Adipocyte (in vitro differentiated cells): Measurements from ENCODE around the gene TEDC1.
"Not testable (repeated sequence)": the region's sequence is repeated elsewhere in the genome, so short reads cannot be mapped to it uniquely, and the experiment has no call there.

Source experiments
- DNase-seq: peaks from one replicate; pipeline ENCODE4 v3.0.0-alpha.2; 2015; ENCODE audit warnings: low read depth
- H3K27me3 ChIP-seq: replicated peaks from 2 replicates; pipeline ENCODE4 v1.7.0; 2013; ENCODE audit warnings: mild to moderate bottlenecking, low read length, moderate library complexity; ENCODE audit not compliant: control insufficient read depth, insufficient read depth
- H3K36me3 ChIP-seq: 2 replicates; pipeline ENCODE4 v1.7.0; 2013; ENCODE audit warnings: low read length, mild to moderate bottlenecking, moderate library complexity; ENCODE audit not compliant: control insufficient read depth, insufficient read depth, severe bottlenecking
- H3K4me1 ChIP-seq: 2 replicates; pipeline ENCODE4 v1.7.0; 2013; ENCODE audit warnings: mild to moderate bottlenecking, low read length, moderate library complexity; ENCODE audit not compliant: control insufficient read depth, insufficient read depth
- H3K4me3 ChIP-seq: 2 replicates; pipeline ENCODE4 v1.7.0; 2013; ENCODE audit warnings: mild to moderate bottlenecking, low read length, moderate library complexity
- H3K9ac ChIP-seq: 2 replicates; pipeline ENCODE4 v1.7.0; 2013; ENCODE audit warnings: mild to moderate bottlenecking, low read length, moderate library complexity
- H3K9me3 ChIP-seq: 2 replicates; pipeline ENCODE4 v1.7.0; 2013; ENCODE audit warnings: mild to moderate bottlenecking, low read length, moderate library complexity; ENCODE audit not compliant: control insufficient read depth

TEDC1 gene

DNA sequence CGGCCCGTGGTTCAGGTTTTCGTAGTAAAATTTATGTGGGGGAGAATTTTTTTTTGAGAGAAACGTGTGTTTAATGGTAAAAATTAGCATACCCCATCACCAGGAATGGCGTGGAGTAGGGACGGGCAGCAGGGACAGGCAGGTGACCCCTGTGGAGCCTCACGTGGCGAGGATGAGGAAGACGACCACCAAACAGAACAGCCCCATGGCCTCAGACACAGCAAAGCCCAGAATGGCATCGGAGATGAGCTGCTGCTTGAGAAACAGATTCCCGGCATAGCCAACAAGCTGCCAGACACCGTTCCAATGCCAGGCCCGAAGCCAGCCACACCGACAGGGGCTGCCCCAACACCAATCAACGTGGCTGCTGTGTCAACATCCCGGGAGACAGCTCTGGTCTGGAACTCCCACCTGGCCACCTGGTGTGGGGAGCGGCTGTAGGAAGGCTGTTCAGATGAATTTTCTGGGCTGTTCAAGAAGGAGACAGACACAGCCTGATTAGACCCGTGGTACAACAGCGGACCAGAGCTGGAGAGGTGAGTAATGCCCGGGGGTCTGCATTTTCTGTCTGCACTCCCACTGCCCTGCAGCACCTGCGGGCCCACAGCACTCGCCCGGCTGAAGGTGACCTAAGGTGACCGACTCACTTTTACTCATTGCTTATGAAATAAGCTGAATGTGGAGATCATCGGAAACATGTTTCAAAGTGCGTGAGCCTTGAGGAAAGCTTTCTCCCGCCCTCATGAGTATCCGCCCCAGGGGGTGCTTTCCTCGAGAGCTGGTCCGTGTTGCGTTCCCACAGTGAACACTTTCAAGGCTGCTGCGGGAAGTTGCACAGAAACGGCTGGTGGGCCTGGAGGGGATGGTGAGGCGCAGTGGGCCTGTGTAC is 45.9 kb downstream of the TEDC1 start:
- Histone ChIP-seq H3K9me3 (no peaks in the 10 kb centered on the region), H3K4me3 (no peak overlapping the region), H3K9ac (no peak overlapping the region), H3K36me3 (no peaks in the 10 kb centered on the region), H3K4me1 (no peaks in the 10 kb centered on the region), H3K27me3 (peaks cover 52% of the 10 kb centered on the region)
- no peak for DNase-seq

DNA sequence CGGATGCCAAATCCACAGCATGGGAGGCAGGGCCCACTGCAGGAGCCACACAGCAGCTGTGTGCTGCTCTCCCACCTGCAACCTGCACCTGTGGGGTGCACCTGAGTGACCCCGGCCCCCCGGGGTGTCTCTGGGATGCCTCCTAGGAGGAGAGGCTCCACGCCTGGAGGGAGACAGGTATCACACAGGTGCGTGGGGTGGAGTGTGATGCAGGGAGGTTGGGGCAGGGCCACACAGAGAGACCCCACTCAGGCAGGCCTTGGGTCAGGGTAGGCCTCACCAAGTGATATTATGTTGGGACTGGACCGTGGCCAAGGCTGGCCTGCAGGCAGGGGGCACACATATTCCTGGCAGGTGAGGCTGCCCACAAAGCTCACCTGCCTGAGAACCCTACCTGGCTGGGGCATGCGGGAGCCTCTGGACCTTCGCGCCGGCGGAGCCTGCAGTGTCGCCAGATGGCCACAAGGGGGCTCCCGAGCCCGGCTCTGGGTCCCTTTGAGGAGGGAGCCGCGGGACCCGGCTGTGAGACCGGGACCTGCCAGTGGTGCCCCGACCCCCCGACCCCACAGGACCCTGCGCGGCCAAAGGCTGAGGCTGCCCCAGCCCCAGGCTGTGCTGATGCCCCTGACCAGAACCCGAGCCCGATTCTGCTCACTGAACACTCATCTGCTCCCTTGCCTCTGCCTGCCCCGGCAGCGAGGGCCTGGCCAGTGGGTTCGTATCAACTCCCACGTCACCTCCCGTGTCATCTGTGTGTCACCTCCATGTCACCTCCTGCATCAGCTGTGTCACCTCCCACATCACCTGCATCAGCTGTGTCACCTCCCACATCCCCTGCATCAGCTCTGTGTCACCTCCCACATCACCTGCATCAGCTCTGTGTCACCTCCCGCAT is 46.8 kb downstream of the TEDC1 start:
- Histone ChIP-seq H3K9ac (no peak overlapping the region), H3K36me3 (no peaks in the 10 kb centered on the region), H3K4me3 (no peak overlapping the region), H3K4me1 (no peaks in the 10 kb centered on the region), H3K9me3 (peaks cover 4% of the 10 kb centered on the region), H3K27me3 (peaks cover 48% of the 10 kb centered on the region)
- DNase-seq = peak; percentile 61

DNA sequence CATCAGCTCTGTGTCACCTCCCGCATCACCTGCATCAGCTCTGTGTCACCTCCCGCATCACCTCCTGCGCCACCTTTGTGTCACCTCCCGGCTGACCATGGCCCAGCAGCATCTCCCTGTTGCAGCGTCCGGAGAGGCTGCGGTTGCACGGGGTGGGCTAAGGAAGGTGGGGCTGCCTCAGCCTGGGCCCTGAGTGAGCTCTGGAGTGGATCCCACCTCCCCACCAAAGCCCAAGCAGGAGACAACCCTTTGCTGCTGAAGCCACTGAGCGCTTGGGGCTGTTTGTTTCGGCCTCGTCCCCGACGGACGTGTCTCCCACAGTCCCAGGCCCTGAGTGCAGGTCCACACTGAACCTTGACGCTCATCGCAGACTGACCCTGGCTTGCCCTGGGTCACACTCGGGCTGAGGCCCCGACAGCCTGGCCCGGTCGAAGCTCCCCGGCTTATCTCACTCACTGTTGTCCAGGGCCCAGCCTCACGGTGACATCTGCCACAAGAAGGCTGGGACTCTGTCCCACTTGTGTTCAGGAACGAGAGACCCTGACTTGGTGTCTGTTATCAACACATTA is 47.5 kb downstream of the TEDC1 start:
- Histone ChIP-seq H3K27me3 (peaks cover 41% of the 10 kb centered on the region), H3K4me1 (no peaks in the 10 kb centered on the region), H3K36me3 (no peaks in the 10 kb centered on the region), H3K4me3 (no peak overlapping the region), H3K9me3 (peaks cover 12% of the 10 kb centered on the region), H3K9ac (no peak overlapping the region)
- no peak for DNase-seq

DNA sequence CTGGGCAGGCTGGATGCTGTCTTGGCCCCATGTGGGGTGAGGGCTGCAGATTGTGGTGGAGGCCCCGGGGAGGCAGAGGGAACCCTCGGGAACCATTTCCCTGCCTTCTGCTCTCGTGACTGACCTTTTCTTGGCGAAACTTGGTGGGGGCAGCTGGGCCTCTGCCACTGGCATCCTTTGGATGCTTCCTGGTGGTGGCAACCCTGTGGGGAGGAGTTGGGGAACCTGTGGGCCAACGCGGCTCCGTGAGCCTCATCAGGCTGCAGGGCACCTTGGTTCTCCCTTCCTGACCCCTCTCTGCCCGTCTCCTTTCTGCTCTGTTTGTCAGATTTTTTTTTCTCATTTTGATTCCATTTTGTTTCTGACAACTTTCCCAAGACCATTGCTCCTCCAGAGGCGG is 49.8 kb downstream of the TEDC1 start:
- H3K4me1 ChIP-seq = no peaks in the 10 kb centered on the region
- H3K27me3 ChIP-seq = peaks cover 31% of the 10 kb centered on the region
- H3K4me3 ChIP-seq = no peak overlapping the region
- DNase-seq = no peak
- peaks cover 20% of the 10 kb centered on the region for H3K9me3 ChIP-seq
- H3K36me3 ChIP-seq = no peaks in the 10 kb centered on the region
- no peak overlapping the region for H3K9ac ChIP-seq

DNA sequence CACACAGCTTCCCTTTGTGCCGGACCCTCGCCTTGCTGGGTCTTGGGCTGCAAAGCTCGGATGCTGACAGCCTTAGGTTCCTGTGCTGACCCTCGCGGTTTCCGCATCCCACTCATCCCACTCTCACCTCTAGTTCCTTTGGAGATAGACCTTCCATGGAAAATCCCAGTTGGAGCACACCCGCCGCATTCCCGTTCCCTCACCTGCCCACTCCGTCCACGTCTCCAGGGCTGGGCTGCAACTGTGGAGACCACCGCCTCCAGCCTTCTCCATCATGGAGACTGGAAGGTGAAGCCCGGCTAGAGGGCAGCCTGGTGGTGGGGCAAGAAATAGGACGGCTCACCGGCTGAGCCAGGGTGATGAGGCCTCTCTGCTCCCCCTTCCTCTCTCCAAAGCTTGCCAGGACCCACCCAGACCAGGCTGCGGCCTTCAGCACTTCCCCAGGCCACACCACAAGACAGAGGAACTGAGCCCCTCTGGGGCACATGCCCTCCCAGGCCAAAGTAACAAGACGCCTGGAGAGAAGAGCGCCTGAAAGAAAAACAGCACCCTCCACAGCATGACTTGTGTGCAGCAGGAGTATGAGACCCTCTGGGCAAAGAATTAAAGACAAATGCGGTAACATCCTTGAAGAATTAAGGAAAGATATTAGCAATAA is 50.3 kb downstream of the TEDC1 start:
- Histone ChIP-seq H3K9me3 (peaks cover 20% of the 10 kb centered on the region), H3K27me3 (peaks cover 26% of the 10 kb centered on the region), H3K9ac (no peak overlapping the region), H3K4me3 (no peak overlapping the region), H3K36me3 (no peaks in the 10 kb centered on the region), H3K4me1 (no peaks in the 10 kb centered on the region)
- no peak for DNase-seq

DNA sequence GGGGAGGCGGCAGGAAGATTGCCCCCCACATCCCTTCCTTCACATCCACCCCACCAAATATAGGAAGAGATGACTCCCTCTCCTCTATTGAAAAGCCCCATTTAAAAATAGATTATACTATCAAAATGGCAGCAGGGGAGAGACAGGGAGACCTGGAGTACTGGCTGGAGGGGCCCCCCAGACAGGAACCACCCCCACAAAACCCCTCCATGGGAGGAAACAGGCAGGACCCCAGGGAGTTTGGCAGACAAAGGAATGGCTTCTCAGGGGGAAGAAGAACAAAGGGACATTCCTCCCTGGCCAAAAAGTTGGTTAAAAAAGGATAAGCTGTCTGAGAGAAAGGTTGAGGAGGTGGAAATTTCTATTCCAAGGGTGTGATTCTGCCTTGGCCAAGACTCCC is 54.6 kb downstream of the TEDC1 start:
- H3K9ac ChIP-seq, DNase-seq, H3K36me3 ChIP-seq, H3K4me3 ChIP-seq, H3K4me1 ChIP-seq: not testable (repeated sequence)
- Histone ChIP-seq H3K9me3 (peaks cover 20% of the 10 kb centered on the region), H3K27me3 (peaks cover 13% of the 10 kb centered on the region)

DNA sequence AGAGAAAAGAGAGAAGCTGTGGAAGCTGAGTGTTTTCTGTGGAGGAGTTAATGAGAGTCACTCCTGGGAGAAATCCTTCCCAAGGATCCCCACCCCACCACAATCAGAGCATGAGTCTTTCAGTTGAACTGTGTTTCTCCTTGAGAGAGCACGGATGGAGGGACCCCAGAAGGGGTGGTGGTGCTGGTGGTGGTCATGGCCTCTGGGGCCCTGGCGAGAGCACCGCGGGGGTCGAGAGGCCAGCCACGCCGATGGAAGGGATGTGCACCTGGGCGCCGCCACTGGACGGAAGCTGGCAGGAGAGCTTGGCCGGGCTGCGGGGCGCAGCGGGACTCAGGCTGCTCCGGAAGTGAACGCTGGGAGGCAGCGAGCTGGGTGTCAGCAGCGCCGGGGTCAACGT is 55.4 kb downstream of the TEDC1 start:
- H3K9me3 ChIP-seq = peaks cover 20% of the 10 kb centered on the region
- H3K9ac ChIP-seq, H3K36me3 ChIP-seq, H3K4me3 ChIP-seq, H3K4me1 ChIP-seq, DNase-seq: not testable (repeated sequence)
- peaks cover 17% of the 10 kb centered on the region for H3K27me3 ChIP-seq

DNA sequence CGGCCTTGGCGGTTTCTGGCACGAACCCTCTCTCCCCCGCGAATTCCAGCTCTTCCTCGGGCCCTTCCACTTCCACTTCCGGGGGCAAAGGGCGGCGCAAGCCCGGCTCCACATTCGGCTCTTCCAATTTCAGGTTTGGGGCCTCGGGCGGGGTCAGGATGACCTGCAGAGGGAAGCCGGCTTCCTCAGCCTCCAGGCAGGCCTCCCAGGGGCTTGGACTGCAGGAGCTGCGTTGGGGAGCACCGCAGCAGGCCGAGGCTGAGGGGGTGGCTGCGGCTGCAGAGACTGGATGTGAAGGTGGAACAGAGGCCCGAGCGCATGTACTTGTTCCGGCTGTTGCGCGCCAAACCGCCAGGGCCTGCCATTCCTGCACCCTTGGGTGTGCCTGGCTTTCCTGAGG is 56.0 kb downstream of the TEDC1 start:
- Histone ChIP-seq H3K27me3 (peaks cover 18% of the 10 kb centered on the region), H3K9me3 (peaks cover 20% of the 10 kb centered on the region)
- not testable (repeated sequence) for H3K36me3 ChIP-seq, DNase-seq, H3K4me3 ChIP-seq, H3K4me1 ChIP-seq, H3K9ac ChIP-seq

DNA sequence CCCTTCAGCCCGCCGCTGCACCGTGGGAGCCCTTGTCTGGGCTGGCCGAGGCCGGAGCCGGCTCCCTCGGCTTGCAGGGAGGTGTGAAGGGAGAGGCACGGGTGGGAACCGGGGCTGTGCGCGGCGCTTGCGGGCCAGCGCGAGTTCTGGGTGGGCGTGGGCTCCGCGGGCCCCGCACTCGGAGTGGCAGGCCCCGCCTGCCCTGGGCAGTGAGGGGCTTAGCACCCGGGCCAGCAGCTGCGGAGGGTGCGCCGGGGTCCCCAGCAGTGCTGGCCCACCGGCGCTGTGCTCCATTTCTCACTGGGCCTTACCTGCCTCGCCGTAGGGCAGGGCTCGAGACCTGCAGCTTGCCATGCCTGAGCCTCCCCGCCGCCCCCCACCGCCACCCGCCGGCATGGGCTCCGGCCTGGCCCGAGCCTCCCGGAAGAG is 56.7 kb downstream of the TEDC1 start:
- DNase-seq = no peak
- Histone ChIP-seq H3K4me3 (no peak overlapping the region), H3K36me3 (no peaks in the 10 kb centered on the region), H3K9me3 (peaks cover 16% of the 10 kb centered on the region), H3K4me1 (no peaks in the 10 kb centered on the region), H3K27me3 (peaks cover 22% of the 10 kb centered on the region), H3K9ac (no peak overlapping the region)
